Measurements from ENCODE around the gene STRIP2.
"Not testable (repeated sequence)": the region's sequence is repeated elsewhere in the genome, so short reads cannot be mapped to it uniquely, and the experiment has no call there.

GRCh38 chr7:129524405-129524804 lies 90.2 kb downstream of the STRIP2 start:
- TF ChIP-seq CTCF (IDR thresholded peaks at IDR 0.05; ENCODE audit: low read depth, low read length, poor library complexity, severe bottlenecking); EZH2phosphoT487 (IDR thresholded peaks at IDR 0.05; ENCODE audit: borderline replicate concordance, low read length): not testable (repeated sequence)
